Right lobe of liver (tissue), 6 donors: ENCODE measurements around the gene MICA. TPM values are rescaled to one million over a fixed set of nuclear protein-coding genes. Genes with fewer than 3 reads are reported as not detected.

Source experiments
- ATAC-seq, 4 donors: fragments of 200-7000 bp; cut with Tn5 transposase; one replicate each; pipeline ENCODE4 v1.9.1; 2020; ENCODE audit warnings: mild to moderate bottlenecking in 4 of 4, moderate library complexity in 4 of 4
- DNase-seq, 3 donors: peaks; one replicate each; pipeline ENCODE4 v3.0.0-alpha.2; 2020
- H3K27ac ChIP-seq, 3 donors: fragments of 200-600 bp; one replicate each; pipeline ENCODE4 v1.8.0; 2022
- H3K27me3 ChIP-seq, 2 donors: fragments of 200-600 bp; one replicate each; pipeline ENCODE4 v1.8.0; 2022
- H3K36me3 ChIP-seq, 4 donors: fragments of 200-600 bp; sonication (generic) in 1 of 4; one replicate each; pipeline versions ENCODE4 v1.5.1 to v1.8.0; 2017 to 2022; ENCODE audit warnings: control low read depth in 1 of 4
- H3K4me1 ChIP-seq, 4 donors: fragments of 200-600 bp; sonication (generic) in 1 of 4; one replicate each; pipeline versions ENCODE4 v1.5.1 to v1.8.0; 2017 to 2022; ENCODE audit warnings: control low read depth in 1 of 4
- H3K4me3 ChIP-seq, 3 donors: fragments of 200-600 bp; one replicate each; pipeline ENCODE4 v1.8.0; 2022
- H3K9me3 ChIP-seq, 4 donors: fragments of 200-600 bp; sonication (generic) in 1 of 4; one replicate each; pipeline versions ENCODE4 v1.5.1 to v1.8.0; 2017 to 2022; ENCODE audit warnings: control low read depth in 1 of 4
- CTCF ChIP-seq, 4 donors: fragments of 200-600 bp in 3 of 4; fragments of 450-650 bp in 1 of 4; IDR thresholded peaks; one replicate each; pipeline versions ENCODE4 v1.5.1 to v1.8.0; 2016 to 2022; ENCODE audit warnings: antibody characterized with exemption in 4 of 4, mild to moderate bottlenecking in 2 of 4
- POLR2A ChIP-seq: fragments of 450-650 bp; IDR thresholded peaks from one replicate; pipeline ENCODE4 v1.6.1; 2017; ENCODE audit warnings: antibody characterized with exemption, mild to moderate bottlenecking
- WGBS: methylation state at CpG from one replicate; pipeline ENCODE4 v1.1.6; 2018; ENCODE audit warnings: low coverage, low lambda C conversion rate; ENCODE audit not compliant: insufficient coverage; ENCODE audit errors: missing lambda C conversion rate; 5-methylcytosine and 5-hydroxymethylcytosine counted together
- intact Hi-C, 2 donors: fragments of 100-400 bp; cut with DNase I; formaldehyde crosslinking; loops; one replicate each; pipeline versions ENCODE4 v1.11.2 to v1.14.1; 2022
- total RNA-seq, 6 experiments: library from RNA; depleted of rRNA in 2 of 6; stranded (reverse); fragments of >200 nt in 2 of 6; fragmentation: NEBNext Ultra II Directional in 3 of 6; extraction: Animal tissue kit (Norgen Biotek cat#: 25700) in 3 of 6; gene quantifications; one replicate each; pipeline versions ENCODE4 v1.1.0 to v1.2.4, GENCODE V29; 2016 to 2023
- donor health status: DM: no; HTN: yes; CAD: no.
- donor health status: DM: no; HTN: no; CAD: no.
- donor health status: DM: no; HTN: no; CAD: no.
- donor health status: DM: no; HTN: yes; CAD: no.
- donor health status: DM: no; HTN: yes; CAD: no.

Gene MICA
- total RNA-seq, 6 experiments from 2014 or later, result 2.5 to 10.9 (median 6.1) TPM

- TF ChIP-seq POLR2A (no peak), CTCF (IDR thresholded peaks at IDR 0.05) (no peak)
- DNase-seq (no peak), ATAC-seq (no peak)
- intact Hi-C loops, result no loop called here
- H3K36me3 ChIP-seq, result peaks cover 0 to 10% (median 7%) of the 10 kb centered on the region in 4 donors
- H3K4me3 ChIP-seq, result no peak overlapping the region
- 83% methylated on average over 2 of the region's 2 CpGs for WGBS
- no peaks in the 10 kb centered on the region for H3K27me3 ChIP-seq
- H3K4me1 ChIP-seq, result no peaks in the 10 kb centered on the region
- H3K9me3 ChIP-seq, result no peaks in the 10 kb centered on the region
- H3K27ac ChIP-seq, result no peak overlapping the region
Measured at GRCh38 chr6:31420546-31420945, 17.2 kb downstream of the MICA start.

GRCh38 chr6:31422587-31422986, 19.2 kb downstream of the MICA start:
- Histone ChIP-seq H3K27me3 (no peaks in the 10 kb centered on the region), H3K9me3 (no peaks in the 10 kb centered on the region), H3K4me1 (no peaks in the 10 kb centered on the region), H3K4me3 (no peak overlapping the region), H3K27ac (no peak overlapping the region), H3K36me3 (no peaks in the 10 kb centered on the region)
- WGBS, result 60% methylated on average over 3 of the region's 3 CpGs
- intact Hi-C loops, result no loop called here
- ATAC-seq, result no peak
- TF ChIP-seq POLR2A, result no peak
- TF ChIP-seq CTCF (IDR thresholded peaks at IDR 0.05), result no peak
- no peak for DNase-seq

GRCh38 chr6:31423550-31423949, 20.2 kb downstream of the MICA start:
- Histone ChIP-seq H3K36me3 (no peaks in the 10 kb centered on the region), H3K27ac (no peak overlapping the region), H3K4me1 (no peaks in the 10 kb centered on the region), H3K4me3 (no peak overlapping the region), H3K9me3 (no peaks in the 10 kb centered on the region), H3K27me3 (no peaks in the 10 kb centered on the region)
- intact Hi-C loops, result no loop called here
- no peak for DNase-seq
- 32% methylated on average over 3 of the region's 3 CpGs for WGBS
- TF ChIP-seq CTCF (IDR thresholded peaks at IDR 0.05) (no peak), POLR2A (no peak)
- no peak for ATAC-seq

- intact Hi-C loops, result no loop called here
- TF ChIP-seq CTCF (IDR thresholded peaks at IDR 0.05) (no peak), POLR2A (no peak)
- Histone ChIP-seq H3K9me3 (no peaks in the 10 kb centered on the region), H3K4me1 (no peaks in the 10 kb centered on the region), H3K4me3 (no peak overlapping the region), H3K27me3 (no peaks in the 10 kb centered on the region), H3K36me3 (no peaks in the 10 kb centered on the region), H3K27ac (no peak overlapping the region)
- WGBS, result 57% methylated on average over 3 of the region's 3 CpGs
- ATAC-seq (no peak), DNase-seq (no peak)
Measured at GRCh38 chr6:31426395-31427354, 23.3 kb downstream of the MICA start.
